Upper lobe of left lung (tissue), 6 donors: ENCODE measurements around the gene CFAP97D2. TPM values are rescaled to one million over a fixed set of nuclear protein-coding genes. Genes with fewer than 3 reads are reported as not detected.

Source experiments
- ATAC-seq, 2 donors: fragments of 200-7000 bp; cut with Tn5 transposase; one replicate each; pipeline ENCODE4 v1.9.1; 2022; ENCODE audit warnings: mild to moderate bottlenecking in 2 of 2, moderate library complexity in 2 of 2; ENCODE audit not compliant: low FRiP score in 2 of 2
- DNase-seq, 2 donors: peaks; one replicate each; pipeline ENCODE4 v3.0.0-alpha.2; 2019 to 2020
- H3K27ac ChIP-seq, 4 donors: fragments of 200-600 bp; sonication (generic); one replicate each; pipeline ENCODE4 v1.5.1; 2016 to 2019
- H3K27me3 ChIP-seq, 4 donors: fragments of 200-600 bp; sonication (generic); one replicate each; pipeline ENCODE4 v1.5.1; 2017 to 2019
- H3K36me3 ChIP-seq, 4 donors: fragments of 200-600 bp; sonication (generic); one replicate each; pipeline ENCODE4 v1.5.1; 2016 to 2019
- H3K4me1 ChIP-seq, 4 donors: fragments of 200-600 bp; sonication (generic); one replicate each; pipeline ENCODE4 v1.5.1; 2018 to 2019
- H3K4me3 ChIP-seq, 4 donors: fragments of 200-600 bp; sonication (generic); one replicate each; pipeline ENCODE4 v1.5.1; 2017 to 2019; ENCODE audit warnings: mild to moderate bottlenecking in 2 of 4, moderate library complexity in 1 of 4
- H3K9me3 ChIP-seq, 4 donors: fragments of 200-600 bp; sonication (generic); one replicate each; pipeline ENCODE4 v1.5.1; 2018 to 2019
- CTCF ChIP-seq, 6 experiments: fragments of 450-650 bp in 4 of 6; fragments of 200-600 bp in 2 of 6; sonication (generic) in 2 of 6; IDR thresholded peaks; one replicate each; pipeline ENCODE4 v1.5.1; 2016 to 2019; ENCODE audit warnings: antibody characterized with exemption in 6 of 6
- EP300 ChIP-seq, 4 donors: sonication (generic); formaldehyde crosslinking; IDR thresholded peaks; one replicate each; pipeline ENCODE4 v1.5.1; 2017; ENCODE audit warnings: antibody characterized with exemption in 4 of 4, control low read depth in 2 of 4
- POLR2A ChIP-seq, 4 donors: fragments of 450-650 bp; IDR thresholded peaks; one replicate each; pipeline ENCODE4 v1.5.1; 2016 to 2017; ENCODE audit warnings: antibody characterized with exemption in 4 of 4, mild to moderate bottlenecking in 2 of 4
- POLR2AphosphoS5 ChIP-seq, 2 donors: sonication (generic); formaldehyde crosslinking; IDR thresholded peaks; one replicate each; pipeline ENCODE4 v1.5.1; 2017; ENCODE audit warnings: antibody characterized with exemption in 2 of 2
- WGBS, 2 donors: methylation state at CpG; one replicate each; pipeline ENCODE4 v1.1.5; 2017 to 2018; 5-methylcytosine and 5-hydroxymethylcytosine counted together
- total RNA-seq, 6 donors: library from RNA; depleted of rRNA in 4 of 6; stranded (reverse); fragments of >200 nt in 4 of 6; gene quantifications; one replicate each; pipeline versions ENCODE4 v1.1.0 to v1.2.1, GENCODE V29; 2016 to 2021
- donor health status: DM: no; HTN: no; CAD: no; lungs with moderate emphysema.
- donor health status: DM: no; HTN: yes; CAD: no; lungs with severe emphysema.

The CFAP97D2 gene
- total RNA-seq, 6 donors from 2014 or later: 0.67 to 3.6 (median 0.76) TPM; not detected in 3

GRCh38 chr13:114177245-114178010, 1.6 kb upstream of the CFAP97D2 start:
- Histone ChIP-seq H3K4me3 (no peak overlapping the region), H3K4me1 (peaks cover 0 to 12% (median 4%) of the 10 kb centered on the region in 4 donors), H3K36me3 (no peaks in the 10 kb centered on the region), H3K27ac (no peak overlapping the region), H3K27me3 (no peaks in the 10 kb centered on the region), H3K9me3 (peaks cover 0 to 16% (median 8%) of the 10 kb centered on the region in 4 donors)
- ATAC-seq (no peak), DNase-seq (peak in 1 of 2 donors; percentile 54)
- TF ChIP-seq EP300 (IDR thresholded peaks at IDR 0.05) (no peak), CTCF (IDR thresholded peaks at IDR 0.05) (no peak), POLR2AphosphoS5 (IDR thresholded peaks at IDR 0.05) (no peak), POLR2A (IDR thresholded peaks at IDR 0.05) (no peak)
- WGBS, 2 donors: 61 to 80% methylated on average over 10 to 12 of the region's 12 CpGs

- no peak overlapping the region for H3K4me3 ChIP-seq
- ATAC-seq: no peak
Observed at GRCh38 chr13:114185182-114185971, 6.3 kb downstream of the CFAP97D2 start.

GRCh38 chr13:114194853-114195252, 15.8 kb downstream of the CFAP97D2 start:
- H3K4me3 ChIP-seq: no peak overlapping the region
- H3K27me3 ChIP-seq: no peaks in the 10 kb centered on the region
- no peak overlapping the region for H3K27ac ChIP-seq
- WGBS, 2 donors: 80 to 90% methylated on average over 5 of the region's 5 CpGs
- no peaks in the 10 kb centered on the region for H3K9me3 ChIP-seq
- ATAC-seq (no peak), DNase-seq (peak in 1 of 2 donors; percentile 41)
- no peak for TF ChIP-seq POLR2A (IDR thresholded peaks at IDR 0.05)
- no peak for TF ChIP-seq POLR2AphosphoS5 (IDR thresholded peaks at IDR 0.05)
- no peak for TF ChIP-seq CTCF (IDR thresholded peaks at IDR 0.05)
- TF ChIP-seq EP300 (IDR thresholded peaks at IDR 0.05): no peak
- H3K4me1 ChIP-seq: no peaks in the 10 kb centered on the region
- no peaks in the 10 kb centered on the region for H3K36me3 ChIP-seq

More at GRCh38 chr13:114185182-114185971, 6.3 kb downstream of the CFAP97D2 start:
- Histone ChIP-seq H3K9me3 (peaks cover 0 to 7% (median 3%) of the 10 kb centered on the region in 4 donors), H3K4me1 (no peaks in the 10 kb centered on the region), H3K27me3 (no peaks in the 10 kb centered on the region), H3K27ac (no peak overlapping the region), H3K36me3 (no peaks in the 10 kb centered on the region)
- 83 to 86% methylated on average over 6 to 13 of the region's 15 CpGs for WGBS, 2 donors
- TF ChIP-seq CTCF (IDR thresholded peaks at IDR 0.05) (no peak), EP300 (IDR thresholded peaks at IDR 0.05) (no peak), POLR2AphosphoS5 (IDR thresholded peaks at IDR 0.05) (no peak), POLR2A (IDR thresholded peaks at IDR 0.05) (no peak)
- DNase-seq: peak in 1 of 2 donors; percentile 60

GRCh38 chr13:114196629-114197028, 17.6 kb downstream of the CFAP97D2 start:
- no peaks in the 10 kb centered on the region for H3K36me3 ChIP-seq
- H3K27me3 ChIP-seq: peaks cover 0 to 5% (median 0%) of the 10 kb centered on the region in 4 donors
- peak in 1 of 2 donors; percentile 55 for ATAC-seq
- no peaks in the 10 kb centered on the region for H3K4me1 ChIP-seq
- peak overlapping the region in 3 of 4 donors; percentile 34 to 40 (median 35) for H3K4me3 ChIP-seq
- 56 to 59% methylated on average over 5 of the region's 5 CpGs for WGBS, 2 donors
- no peaks in the 10 kb centered on the region for H3K9me3 ChIP-seq
- TF ChIP-seq CTCF (IDR thresholded peaks at IDR 0.05) (no peak), EP300 (IDR thresholded peaks at IDR 0.05) (no peak), POLR2AphosphoS5 (IDR thresholded peaks at IDR 0.05) (no peak), POLR2A (IDR thresholded peaks at IDR 0.05) (no peak)
- DNase-seq: peak in 1 of 2 donors; percentile 40
- peak overlapping the region in 1 of 4 donors; percentile 23 for H3K27ac ChIP-seq
